Measurements from ENCODE around the gene NAV3. TPM values are rescaled to one million over a fixed set of nuclear protein-coding genes. Genes with fewer than 3 reads are reported as not detected.

Gene NAV3
- total RNA-seq, 1 experiment from 2014 or later: 3.0 TPM

DNA sequence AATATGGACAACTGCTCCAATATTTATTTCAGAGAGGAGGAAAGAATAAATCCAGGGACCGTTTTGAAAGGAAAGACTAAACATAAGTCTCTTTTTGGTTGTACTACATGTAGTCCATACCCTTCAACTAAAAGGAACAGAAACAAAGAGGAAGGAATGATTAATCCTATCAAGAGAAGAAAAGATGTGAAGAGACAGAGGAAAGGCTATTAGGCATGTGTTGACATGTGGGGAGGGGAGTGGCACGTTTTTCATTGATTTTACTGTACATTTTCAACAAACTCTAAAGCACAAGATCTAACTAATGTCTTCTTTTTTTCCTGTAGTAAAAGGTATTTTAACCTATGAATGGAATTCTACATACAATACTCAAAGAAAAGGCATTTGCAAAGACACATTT, 85.6 kb downstream of the NAV3 start:
- no peak overlapping the region for H3K23ac ChIP-seq (ENCODE audit: insufficient read length, low read depth, low read length)
- no peaks in the 10 kb centered on the region for H3K23me2 ChIP-seq (ENCODE audit: insufficient read length, low read depth, low read length, poor library complexity, severe bottlenecking)
- DNase-seq: no peak
- H3K79me1 ChIP-seq (ENCODE audit: insufficient read depth, low read depth, low read length, poor library complexity, severe bottlenecking): no peaks in the 10 kb centered on the region
- no peak overlapping the region for H3K27ac ChIP-seq (ENCODE audit: insufficient read length, low read depth, low read length)
- H4K8ac ChIP-seq (replicated peaks; ENCODE audit: insufficient read length, low read depth, low read length): no peak overlapping the region
- WGBS (ENCODE audit: extremely low coverage, insufficient read length, low lambda C conversion rate): no CpG with 5 or more reads among the region's 2 CpGs
- H3K27ac Mint-ChIP-seq: no peak overlapping the region; a peak in 1 of 7 replicates
- no peaks in the 10 kb centered on the region; the same call in 1 of the 2 replicates for H3K4me1 ChIP-seq (ENCODE audit: insufficient read depth, low read length)
- H4K91ac ChIP-seq (ENCODE audit: insufficient read length, low read depth, low read length): no peak overlapping the region
- H3K18ac ChIP-seq (ENCODE audit: insufficient read length, low read depth, low read length): no peak overlapping the region
- H3K27me3 Mint-ChIP-seq (ENCODE audit: low read depth): no peaks in the 10 kb centered on the region
- H3K4me1 Mint-ChIP-seq: peaks cover 0 to 3% of the 10 kb centered on the region in 2 experiments; a peak in 2 of 4 replicates
- no peaks in the 10 kb centered on the region for H3K9me3 ChIP-seq (ENCODE audit: control insufficient read depth, low read depth, low read length)
- no peak overlapping the region for H3K56ac ChIP-seq (ENCODE audit: insufficient read length, low read depth, low read length)
- no peak overlapping the region for H3K4me3 Mint-ChIP-seq
- no peak overlapping the region for H4K5ac ChIP-seq (ENCODE audit: insufficient read length, low read depth, low read length)
- no peak overlapping the region for H2BK12ac ChIP-seq (ENCODE audit: insufficient read length, low read depth, low read length)
- H3K79me2 ChIP-seq (ENCODE audit: insufficient read depth, low read length): no peaks in the 10 kb centered on the region
- no peaks in the 10 kb centered on the region for H4K20me1 ChIP-seq (ENCODE audit: control insufficient read depth, insufficient read depth, insufficient read length)
- H2BK20ac ChIP-seq (ENCODE audit: low read depth, low read length, poor library complexity, severe bottlenecking): no peak overlapping the region
- H2AK5ac ChIP-seq (ENCODE audit: insufficient read length, low read length): no peak overlapping the region
- H3K27me3 ChIP-seq (ENCODE audit: insufficient read depth, low read length): no peaks in the 10 kb centered on the region
- no peak overlapping the region for H3T11ph ChIP-seq (ENCODE audit: low read length)
- H3K4ac ChIP-seq (ENCODE audit: low read depth, low read length): no peak overlapping the region
- no peak overlapping the region for H3K9ac ChIP-seq (ENCODE audit: extremely low read depth, insufficient read length, low read length)
- H3K36me3 Mint-ChIP-seq (ENCODE audit: insufficient read depth in 1 of 3, low read depth in 3 of 3): no peaks in the 10 kb centered on the region
- H2AFZ ChIP-seq (ENCODE audit: low read length): no peak overlapping the region
- no peak overlapping the region for H2BK15ac ChIP-seq (ENCODE audit: low read depth, low read length)
- no peak overlapping the region for H3K14ac ChIP-seq (ENCODE audit: insufficient read depth, low read length)
- no peak overlapping the region for H2BK120ac ChIP-seq (ENCODE audit: low read depth, low read length, poor library complexity, severe bottlenecking)
- TF ChIP-seq, protein P1, sequence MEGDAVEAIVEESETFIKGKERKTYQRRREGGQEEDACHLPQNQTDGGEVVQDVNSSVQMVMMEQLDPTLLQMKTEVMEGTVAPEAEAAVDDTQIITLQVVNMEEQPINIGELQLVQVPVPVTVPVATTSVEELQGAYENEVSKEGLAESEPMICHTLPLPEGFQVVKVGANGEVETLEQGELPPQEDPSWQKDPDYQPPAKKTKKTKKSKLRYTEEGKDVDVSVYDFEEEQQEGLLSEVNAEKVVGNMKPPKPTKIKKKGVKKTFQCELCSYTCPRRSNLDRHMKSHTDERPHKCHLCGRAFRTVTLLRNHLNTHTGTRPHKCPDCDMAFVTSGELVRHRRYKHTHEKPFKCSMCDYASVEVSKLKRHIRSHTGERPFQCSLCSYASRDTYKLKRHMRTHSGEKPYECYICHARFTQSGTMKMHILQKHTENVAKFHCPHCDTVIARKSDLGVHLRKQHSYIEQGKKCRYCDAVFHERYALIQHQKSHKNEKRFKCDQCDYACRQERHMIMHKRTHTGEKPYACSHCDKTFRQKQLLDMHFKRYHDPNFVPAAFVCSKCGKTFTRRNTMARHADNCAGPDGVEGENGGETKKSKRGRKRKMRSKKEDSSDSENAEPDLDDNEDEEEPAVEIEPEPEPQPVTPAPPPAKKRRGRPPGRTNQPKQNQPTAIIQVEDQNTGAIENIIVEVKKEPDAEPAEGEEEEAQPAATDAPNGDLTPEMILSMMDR (conservative IDR thresholded peaks at IDR 0.05): no peak
- no peaks in the 10 kb centered on the region for H3K9me3 Mint-ChIP-seq
- no peak overlapping the region for H2BK5ac ChIP-seq (ENCODE audit: insufficient read length, low read length)
- no peak overlapping the region for H3K4me2 ChIP-seq (ENCODE audit: insufficient read depth, insufficient read length, low read length)
